A673 (cell line): Measurements from ENCODE around the gene ARMS2.

Experiments
- CTCF ChIP-seq: fragments of 300-800, 200-600 bp; sonication (generic); conservative IDR thresholded peaks from 2 replicates; pipeline ENCODE4 v1.5.1; 2017; ENCODE audit warnings: low read depth, mild to moderate bottlenecking, antibody characterized with exemption, low read length, moderate library complexity, mixed read lengths
- EZH2 ChIP-seq: fragments of 200-600 bp; sonication (generic); IDR thresholded peaks from 2 replicates; pipeline ENCODE4 v1.6.1; 2017; ENCODE audit warnings: borderline replicate concordance, low read depth, mild to moderate bottlenecking, mixed read lengths, antibody characterized with exemption, low read length; ENCODE audit not compliant: poor library complexity, severe bottlenecking

GRCh38 chr10:122484276-122485060 is 30.0 kb downstream of the ARMS2 start:
- TF ChIP-seq CTCF = no peak
- TF ChIP-seq EZH2 = no peak
